ENCODE measurements around the gene MYO18A.

DNA sequence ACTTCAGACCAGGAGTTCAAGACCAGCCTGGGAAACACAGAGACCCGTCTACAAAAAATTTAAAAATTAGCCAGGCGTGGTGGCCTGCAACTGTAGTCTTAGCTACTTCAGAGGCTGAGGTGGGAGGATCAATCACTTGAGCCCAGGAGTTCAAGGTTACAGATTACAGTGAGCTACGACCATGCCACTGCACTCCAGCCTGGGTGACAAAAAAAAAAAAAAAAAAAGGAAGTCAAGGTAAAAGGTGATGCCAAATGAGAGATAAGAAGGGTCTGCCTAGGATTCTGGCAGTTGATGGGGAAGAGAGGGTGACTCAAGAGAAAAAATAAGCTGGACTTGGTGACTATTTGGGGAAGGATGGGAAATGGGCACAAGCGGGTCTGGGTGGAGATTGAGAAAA is 32.5 kb downstream of the MYO18A start:
- no peak for TF ChIP-seq POLR2A (IDR thresholded peaks at IDR 0.05)
- TF ChIP-seq, protein P1, sequence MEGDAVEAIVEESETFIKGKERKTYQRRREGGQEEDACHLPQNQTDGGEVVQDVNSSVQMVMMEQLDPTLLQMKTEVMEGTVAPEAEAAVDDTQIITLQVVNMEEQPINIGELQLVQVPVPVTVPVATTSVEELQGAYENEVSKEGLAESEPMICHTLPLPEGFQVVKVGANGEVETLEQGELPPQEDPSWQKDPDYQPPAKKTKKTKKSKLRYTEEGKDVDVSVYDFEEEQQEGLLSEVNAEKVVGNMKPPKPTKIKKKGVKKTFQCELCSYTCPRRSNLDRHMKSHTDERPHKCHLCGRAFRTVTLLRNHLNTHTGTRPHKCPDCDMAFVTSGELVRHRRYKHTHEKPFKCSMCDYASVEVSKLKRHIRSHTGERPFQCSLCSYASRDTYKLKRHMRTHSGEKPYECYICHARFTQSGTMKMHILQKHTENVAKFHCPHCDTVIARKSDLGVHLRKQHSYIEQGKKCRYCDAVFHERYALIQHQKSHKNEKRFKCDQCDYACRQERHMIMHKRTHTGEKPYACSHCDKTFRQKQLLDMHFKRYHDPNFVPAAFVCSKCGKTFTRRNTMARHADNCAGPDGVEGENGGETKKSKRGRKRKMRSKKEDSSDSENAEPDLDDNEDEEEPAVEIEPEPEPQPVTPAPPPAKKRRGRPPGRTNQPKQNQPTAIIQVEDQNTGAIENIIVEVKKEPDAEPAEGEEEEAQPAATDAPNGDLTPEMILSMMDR (IDR thresholded peaks at IDR 0.05), result no peak
